Measurements from ENCODE around the gene GPR158. TPM values are rescaled to one million over a fixed set of nuclear protein-coding genes. Genes with fewer than 3 reads are reported as not detected.

GPR158 gene
- total RNA-seq, 1 experiment from 2014 or later = 0.24 TPM

DNA sequence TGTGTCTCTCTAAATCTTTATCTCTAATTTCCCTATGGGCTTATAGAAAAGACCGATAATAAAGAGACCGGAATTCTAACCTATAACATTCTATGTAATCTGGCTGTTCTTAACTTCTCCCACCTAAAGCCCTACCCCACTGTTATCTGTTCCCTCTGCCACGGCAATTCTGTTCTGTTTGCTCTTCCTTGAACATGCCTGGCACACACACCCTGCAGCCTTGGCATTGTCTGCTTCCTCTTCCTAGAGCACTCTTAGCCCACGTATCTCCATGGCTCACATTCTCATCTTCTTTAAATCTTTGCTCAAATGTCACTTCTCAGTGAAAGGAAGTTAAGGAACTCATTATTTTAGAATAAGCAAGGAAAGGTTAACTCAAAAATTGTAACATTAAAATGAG, 309.2 kb downstream of the GPR158 start:
- no peak overlapping the region for H3K14ac ChIP-seq (ENCODE audit: insufficient read depth, low read length)

More for the DNA sequence above, 309.2 kb downstream of the GPR158 start:
- no CpG with 5 or more reads among the region's 4 CpGs for WGBS (ENCODE audit: extremely low coverage, insufficient read length, low lambda C conversion rate)
- H3K27ac ChIP-seq (ENCODE audit: insufficient read length, low read depth, low read length) = no peak overlapping the region
- H4K5ac ChIP-seq (ENCODE audit: insufficient read length, low read depth, low read length) = no peak overlapping the region
- no peak overlapping the region for H3T11ph ChIP-seq (ENCODE audit: low read length)
- H3K4ac ChIP-seq (ENCODE audit: low read depth, low read length) = no peak overlapping the region
- H4K20me1 ChIP-seq (ENCODE audit: control insufficient read depth, insufficient read depth, insufficient read length) = no peaks in the 10 kb centered on the region
- H2BK120ac ChIP-seq (ENCODE audit: low read depth, low read length, poor library complexity, severe bottlenecking) = no peak overlapping the region
- no peak overlapping the region for H3K9ac ChIP-seq (ENCODE audit: extremely low read depth, insufficient read length, low read length)
- peaks cover 3% of the 10 kb centered on the region; the same call in 1 of the 2 replicates for H3K4me1 ChIP-seq (ENCODE audit: insufficient read depth, low read length)
- H3K79me2 ChIP-seq (ENCODE audit: insufficient read depth, low read length) = no peaks in the 10 kb centered on the region
- no peak for DNase-seq
- Mint-ChIP-seq H3K4me1 (peaks cover 2 to 6% of the 10 kb centered on the region in 2 experiments; a peak in 3 of 4 replicates), H3K9me3 (peaks cover 4% of the 10 kb centered on the region in 2 experiments; a peak in 3 of 5 replicates), H3K27me3 (ENCODE audit: low read depth) (no peaks in the 10 kb centered on the region), H3K36me3 (ENCODE audit: insufficient read depth in 1 of 3, low read depth in 3 of 3) (peaks cover 0 to 4% (median 3%) of the 10 kb centered on the region in 3 experiments; a peak in 2 of 7 replicates), H3K27ac (no peak overlapping the region; a peak in 1 of 7 replicates), H3K4me3 (no peak overlapping the region)
- H4K8ac ChIP-seq (replicated peaks; ENCODE audit: insufficient read length, low read depth, low read length) = no peak overlapping the region
- H3K4me2 ChIP-seq (ENCODE audit: insufficient read depth, insufficient read length, low read length) = no peak overlapping the region
- TF ChIP-seq, protein P1, sequence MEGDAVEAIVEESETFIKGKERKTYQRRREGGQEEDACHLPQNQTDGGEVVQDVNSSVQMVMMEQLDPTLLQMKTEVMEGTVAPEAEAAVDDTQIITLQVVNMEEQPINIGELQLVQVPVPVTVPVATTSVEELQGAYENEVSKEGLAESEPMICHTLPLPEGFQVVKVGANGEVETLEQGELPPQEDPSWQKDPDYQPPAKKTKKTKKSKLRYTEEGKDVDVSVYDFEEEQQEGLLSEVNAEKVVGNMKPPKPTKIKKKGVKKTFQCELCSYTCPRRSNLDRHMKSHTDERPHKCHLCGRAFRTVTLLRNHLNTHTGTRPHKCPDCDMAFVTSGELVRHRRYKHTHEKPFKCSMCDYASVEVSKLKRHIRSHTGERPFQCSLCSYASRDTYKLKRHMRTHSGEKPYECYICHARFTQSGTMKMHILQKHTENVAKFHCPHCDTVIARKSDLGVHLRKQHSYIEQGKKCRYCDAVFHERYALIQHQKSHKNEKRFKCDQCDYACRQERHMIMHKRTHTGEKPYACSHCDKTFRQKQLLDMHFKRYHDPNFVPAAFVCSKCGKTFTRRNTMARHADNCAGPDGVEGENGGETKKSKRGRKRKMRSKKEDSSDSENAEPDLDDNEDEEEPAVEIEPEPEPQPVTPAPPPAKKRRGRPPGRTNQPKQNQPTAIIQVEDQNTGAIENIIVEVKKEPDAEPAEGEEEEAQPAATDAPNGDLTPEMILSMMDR (conservative IDR thresholded peaks at IDR 0.05) = no peak
- no peak overlapping the region for H2BK5ac ChIP-seq (ENCODE audit: insufficient read length, low read length)
- no peak overlapping the region for H4K91ac ChIP-seq (ENCODE audit: insufficient read length, low read depth, low read length)
- no peak overlapping the region for H2AK5ac ChIP-seq (ENCODE audit: insufficient read length, low read length)
- no peak overlapping the region for H3K23ac ChIP-seq (ENCODE audit: insufficient read length, low read depth, low read length)
- no peak overlapping the region for H2BK12ac ChIP-seq (ENCODE audit: insufficient read length, low read depth, low read length)
- H3K23me2 ChIP-seq (ENCODE audit: insufficient read length, low read depth, low read length, poor library complexity, severe bottlenecking) = peaks cover 3% of the 10 kb centered on the region
- H3K18ac ChIP-seq (ENCODE audit: insufficient read length, low read depth, low read length) = no peak overlapping the region
- H3K27me3 ChIP-seq (ENCODE audit: insufficient read depth, low read length) = no peaks in the 10 kb centered on the region
- no peaks in the 10 kb centered on the region for H3K79me1 ChIP-seq (ENCODE audit: insufficient read depth, low read depth, low read length, poor library complexity, severe bottlenecking)
- H3K9me3 ChIP-seq (ENCODE audit: control insufficient read depth, low read depth, low read length) = no peaks in the 10 kb centered on the region
- no peak overlapping the region for H2AFZ ChIP-seq (ENCODE audit: low read length)
- H2BK15ac ChIP-seq (ENCODE audit: low read depth, low read length) = no peak overlapping the region
- H3K56ac ChIP-seq (ENCODE audit: insufficient read length, low read depth, low read length) = no peak overlapping the region
- no peak overlapping the region for H2BK20ac ChIP-seq (ENCODE audit: low read depth, low read length, poor library complexity, severe bottlenecking)
